ENCODE measurements around the gene SLC66A3. TPM values are rescaled to one million over a fixed set of nuclear protein-coding genes. Genes with fewer than 3 reads are reported as not detected.

Gene SLC66A3
- total RNA-seq, 1 experiment from 2014 or later = 29.7 TPM

GRCh38 chr2:11134349-11134748 lies 20.9 kb upstream of the SLC66A3 start:
- DNase-seq (ENCODE audit: low spot score) = no peak

- DNase-seq (ENCODE audit: low spot score) = no peak
Observed at GRCh38 chr2:11140492-11140891, 14.8 kb upstream of the SLC66A3 start.

DNA sequence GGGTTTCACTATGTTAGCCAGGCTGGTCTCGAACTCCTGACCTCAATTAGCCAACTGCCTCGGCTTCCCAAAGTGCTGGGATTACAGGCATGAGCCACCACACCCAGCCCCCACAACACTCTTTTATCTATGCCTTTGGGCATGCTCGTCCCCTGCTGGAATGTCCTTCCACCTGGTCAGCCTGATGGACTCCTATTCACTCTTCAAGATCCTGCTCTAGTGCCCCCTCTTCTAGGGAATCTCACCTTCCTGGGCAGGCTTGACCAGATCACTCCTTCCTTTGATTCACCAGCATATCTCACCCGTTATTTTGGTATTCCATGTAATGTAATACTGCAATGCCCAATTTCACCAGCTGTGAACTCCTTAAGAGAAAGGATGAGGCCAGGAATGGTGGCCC lies 13.9 kb upstream of the SLC66A3 start:
- DNase-seq (ENCODE audit: low spot score) = no peak

- DNase-seq (ENCODE audit: low spot score) = no peak
Observed at GRCh38 chr2:11142330-11142729, 12.9 kb upstream of the SLC66A3 start.

GRCh38 chr2:11142987-11143386 lies 12.3 kb upstream of the SLC66A3 start:
- no peak for DNase-seq (ENCODE audit: low spot score)

DNA sequence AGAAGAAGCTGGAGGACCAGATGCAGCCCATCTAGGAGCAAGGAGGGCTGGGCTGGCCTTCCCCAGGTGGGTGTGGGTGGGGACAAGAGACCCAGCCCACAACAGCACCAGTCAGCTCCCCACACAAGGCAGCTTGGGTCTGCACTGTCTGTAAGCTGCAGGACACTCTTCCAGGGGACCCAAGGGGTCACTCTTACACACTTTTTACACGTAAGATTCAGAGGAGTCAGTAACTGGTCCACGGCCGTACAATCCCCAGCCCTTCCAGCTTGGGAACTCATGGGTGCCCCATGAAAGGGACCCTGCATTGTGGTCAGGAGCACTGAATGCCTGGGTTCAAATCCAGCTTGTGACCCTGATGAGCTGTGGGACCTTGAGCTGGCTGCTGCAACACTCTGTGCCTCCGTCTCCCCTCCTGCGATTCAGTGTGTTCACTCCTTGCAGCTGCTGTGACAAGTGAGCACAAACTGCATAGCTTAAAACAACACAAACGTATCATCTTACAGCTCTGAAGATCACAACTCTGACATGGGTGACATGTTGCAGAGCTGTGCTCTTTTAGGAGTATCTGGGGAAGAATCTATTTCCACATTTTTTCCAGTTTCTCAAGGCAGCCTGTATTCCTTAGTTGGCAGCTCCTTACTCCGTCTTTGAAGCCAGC lies 11.1 kb upstream of the SLC66A3 start:
- DNase-seq (ENCODE audit: low spot score) = no peak

DNA sequence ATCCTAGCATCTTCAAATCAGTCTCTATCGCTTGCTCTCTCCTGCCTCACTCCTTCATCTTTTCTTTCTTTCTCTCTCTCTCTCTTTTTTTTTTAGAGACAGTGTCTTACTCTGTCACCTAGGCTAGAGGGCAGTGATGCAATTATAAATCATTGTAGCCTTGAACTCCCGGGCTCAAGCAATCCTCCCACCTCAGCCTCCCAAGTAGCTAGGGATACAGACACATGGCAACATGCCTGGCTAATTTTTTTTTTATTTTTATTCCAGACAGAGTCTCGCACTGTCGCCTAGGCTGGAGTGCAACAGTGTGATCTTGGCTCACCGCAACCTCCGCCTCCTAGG lies 10.6 kb upstream of the SLC66A3 start:
- no peak for DNase-seq (ENCODE audit: low spot score)

DNA sequence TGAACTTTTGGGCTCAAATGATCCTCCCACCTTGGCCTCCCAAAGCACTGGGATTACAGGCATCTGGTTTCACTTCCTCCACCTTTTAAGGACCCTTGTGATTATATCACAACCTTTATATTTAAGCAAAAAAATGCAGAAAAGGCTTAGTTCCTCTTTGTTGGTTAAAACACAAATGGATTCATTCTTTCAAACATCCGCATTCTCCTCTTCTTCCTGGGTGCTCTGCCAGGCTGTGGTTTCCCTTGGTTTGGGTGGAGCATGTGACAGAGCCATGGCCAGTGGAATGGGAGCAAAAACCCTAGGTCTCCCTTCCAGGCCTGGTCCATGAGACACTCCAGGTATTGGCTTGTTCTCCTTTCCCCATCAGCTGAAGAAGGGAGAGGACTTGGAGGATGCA lies 9.9 kb upstream of the SLC66A3 start:
- no peak for DNase-seq (ENCODE audit: low spot score)

- DNase-seq (ENCODE audit: low spot score) = no peak
Observed at GRCh38 chr2:11146076-11146475, 9.2 kb upstream of the SLC66A3 start.

DNA sequence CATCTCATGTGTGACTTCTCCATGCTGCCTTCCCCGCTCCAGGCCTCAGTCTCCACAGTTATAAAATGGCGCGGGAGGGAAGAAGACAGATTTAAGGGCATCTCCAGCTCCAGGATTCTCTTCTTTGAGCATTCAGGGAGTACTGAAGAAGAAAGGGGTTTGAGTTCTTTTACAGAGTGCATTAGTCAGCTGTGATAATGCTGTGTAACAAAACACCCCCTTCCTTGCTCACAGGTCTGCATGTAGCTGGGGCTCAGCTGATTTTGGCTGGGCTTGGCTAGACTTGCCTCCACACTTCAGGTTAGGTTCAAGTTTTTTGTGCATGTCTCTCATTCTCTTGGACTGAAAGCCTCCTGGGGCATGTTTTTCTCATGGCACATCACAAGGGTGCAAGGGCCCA lies 8.0 kb upstream of the SLC66A3 start:
- no peak for DNase-seq (ENCODE audit: low spot score)

DNA sequence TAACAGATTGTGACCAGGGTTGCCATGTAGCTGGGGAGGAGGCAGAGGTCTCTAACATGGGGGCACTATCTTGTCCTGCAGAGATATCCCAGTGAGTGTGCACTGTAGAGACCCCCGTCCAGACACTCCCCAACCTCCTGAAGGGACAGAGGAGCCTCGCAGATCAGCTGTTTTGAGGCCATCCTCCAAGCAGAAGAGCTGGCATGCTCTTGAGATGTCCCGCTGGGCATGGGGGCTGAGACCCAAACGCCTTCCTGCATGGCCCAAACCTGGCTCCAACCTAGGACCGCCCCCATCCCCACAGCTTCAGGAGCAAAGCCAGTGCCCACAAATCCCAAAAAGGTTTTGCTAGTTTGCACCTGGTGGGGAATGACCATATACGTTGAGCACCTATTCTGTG lies 2.7 kb upstream of the SLC66A3 start:
- no peak for DNase-seq (ENCODE audit: low spot score)

DNA sequence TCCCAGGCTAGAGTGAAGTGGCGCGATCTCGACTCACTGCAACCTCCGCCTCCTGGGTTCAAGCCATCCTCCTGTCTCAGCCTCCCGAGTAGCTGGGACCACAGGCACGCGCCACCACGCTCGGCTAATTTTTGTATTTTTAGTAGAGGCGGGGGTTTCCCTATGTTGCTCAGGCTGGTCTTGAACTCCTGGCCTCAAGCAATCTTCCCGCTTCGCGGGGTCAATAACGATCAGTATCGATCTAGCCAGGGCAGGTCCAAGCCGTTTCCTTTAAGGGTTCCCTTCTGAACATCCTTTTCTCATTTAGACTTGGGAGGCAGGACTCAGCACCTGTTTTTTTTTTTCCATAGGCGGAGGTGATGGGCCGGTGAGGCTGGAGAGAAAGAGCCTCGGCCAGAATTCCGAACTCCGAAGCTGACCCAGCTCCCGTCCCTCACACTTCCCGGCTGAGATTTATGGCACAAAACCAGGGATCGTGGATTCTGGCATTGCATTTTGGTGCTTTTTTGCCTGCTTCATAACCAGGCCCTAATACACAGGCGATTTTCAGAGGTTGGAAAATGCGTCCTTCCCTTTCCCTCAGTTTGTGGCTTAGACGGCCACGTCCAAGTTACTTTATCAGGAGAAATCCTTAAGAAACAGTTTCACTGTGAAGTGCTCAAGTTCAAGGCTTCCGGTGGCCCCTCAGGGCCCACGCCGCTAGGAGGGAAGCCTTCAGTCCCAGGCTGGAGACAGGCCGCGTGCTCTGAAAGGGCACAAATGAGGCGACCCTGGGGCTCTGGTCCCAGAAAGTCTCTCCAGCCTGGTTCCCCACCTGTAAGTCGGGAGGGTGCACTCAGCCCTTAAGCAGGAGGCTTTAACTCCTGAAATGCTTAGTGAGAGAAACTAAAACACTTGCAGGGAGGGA lies 998 bp upstream of the SLC66A3 start:
- DNase-seq (ENCODE audit: low spot score) = no peak

- DNase-seq (ENCODE audit: low spot score) = peak; percentile 95
Observed at GRCh38 chr2:11154923-11155380, 315 bp upstream of the SLC66A3 start.

- no peak for DNase-seq (ENCODE audit: low spot score)
Observed at GRCh38 chr2:11156396-11157075, 1.3 kb downstream of the SLC66A3 start.

DNA sequence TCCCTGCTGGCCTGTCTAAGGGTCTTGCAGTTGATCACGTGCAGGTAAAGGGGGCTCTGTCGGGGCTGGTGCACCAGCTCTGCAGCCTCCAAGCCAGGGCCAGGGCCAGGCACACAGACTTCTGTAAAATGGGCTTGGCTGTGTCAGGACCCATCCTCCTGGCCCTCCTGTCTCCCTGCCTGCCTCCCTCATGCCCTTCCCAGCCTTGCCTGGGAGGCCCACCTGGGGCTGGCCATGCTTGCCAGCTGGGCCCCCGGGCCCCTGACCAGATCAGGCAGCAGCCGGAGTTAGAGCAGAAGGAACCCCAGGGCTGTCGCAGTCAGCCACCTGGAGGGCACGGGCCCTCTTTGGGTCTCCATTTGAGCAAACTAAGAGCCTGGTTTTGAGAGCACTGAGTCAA lies 2.0 kb downstream of the SLC66A3 start:
- no peak for DNase-seq (ENCODE audit: low spot score)

- DNase-seq (ENCODE audit: low spot score) = no peak
Observed at GRCh38 chr2:11157731-11158130, 2.5 kb downstream of the SLC66A3 start.

DNA sequence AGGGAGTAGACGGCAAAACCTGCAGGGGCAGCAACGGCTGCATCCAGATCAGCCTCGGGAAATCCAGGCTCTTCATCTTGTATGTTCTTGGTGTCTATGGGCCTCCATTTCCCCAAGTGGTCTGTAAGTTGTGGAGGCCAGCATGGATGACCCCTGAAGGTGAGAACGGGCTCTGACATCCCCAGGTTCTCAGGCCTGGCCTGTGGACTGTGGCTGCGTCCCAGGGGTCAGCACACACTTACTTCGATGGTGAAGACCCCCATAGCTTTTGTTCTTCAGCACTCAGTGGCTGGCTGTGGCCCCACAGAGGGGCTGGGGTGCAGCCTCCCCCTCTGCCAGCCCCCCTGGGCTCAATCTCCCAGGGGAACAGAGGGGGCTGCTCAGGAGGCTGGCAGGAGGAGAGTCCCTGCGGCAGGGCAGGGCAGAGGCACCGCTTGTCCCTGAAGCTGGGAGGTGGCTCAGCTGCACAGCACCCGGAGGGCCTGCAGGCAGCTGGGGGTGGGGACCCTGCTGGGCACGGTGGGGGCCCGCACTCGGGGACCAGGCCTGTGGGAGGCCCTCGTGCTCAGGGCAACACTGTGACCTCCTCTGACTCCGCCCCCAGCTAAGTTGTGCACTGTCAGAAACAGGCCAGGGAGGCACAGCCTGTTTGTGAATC lies 3.8 kb downstream of the SLC66A3 start:
- no peak for DNase-seq (ENCODE audit: low spot score)

DNA sequence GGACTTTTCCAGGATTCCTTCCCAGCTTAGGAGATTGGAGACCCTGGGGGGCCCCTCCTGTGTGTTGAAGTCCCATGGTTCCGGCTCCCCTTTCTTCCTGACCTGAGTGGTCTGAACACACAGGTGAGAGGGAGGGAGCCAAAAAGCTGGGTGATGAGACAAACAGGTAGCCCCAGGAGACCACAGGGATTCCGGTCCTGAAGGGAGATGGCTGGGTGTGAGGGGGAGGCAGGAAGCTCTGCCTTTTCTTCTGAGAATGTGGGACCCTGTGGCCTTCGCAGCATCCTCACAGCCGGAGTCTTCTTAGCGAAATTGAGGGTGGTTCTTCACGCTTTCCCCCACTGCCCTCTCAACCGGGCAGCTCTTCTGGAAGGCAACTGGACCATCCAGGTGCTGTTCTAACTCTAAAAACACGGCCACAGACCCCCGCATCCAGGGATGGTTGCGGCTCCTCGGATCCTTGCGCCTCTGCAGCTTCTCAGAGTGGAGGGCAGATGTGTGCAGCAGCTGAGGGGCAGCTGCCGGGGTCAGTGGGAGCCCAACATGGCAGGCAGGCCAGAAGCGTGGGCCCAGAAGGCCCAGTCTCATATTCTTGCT lies 4.4 kb downstream of the SLC66A3 start:
- DNase-seq (ENCODE audit: low spot score) = no peak

DNA sequence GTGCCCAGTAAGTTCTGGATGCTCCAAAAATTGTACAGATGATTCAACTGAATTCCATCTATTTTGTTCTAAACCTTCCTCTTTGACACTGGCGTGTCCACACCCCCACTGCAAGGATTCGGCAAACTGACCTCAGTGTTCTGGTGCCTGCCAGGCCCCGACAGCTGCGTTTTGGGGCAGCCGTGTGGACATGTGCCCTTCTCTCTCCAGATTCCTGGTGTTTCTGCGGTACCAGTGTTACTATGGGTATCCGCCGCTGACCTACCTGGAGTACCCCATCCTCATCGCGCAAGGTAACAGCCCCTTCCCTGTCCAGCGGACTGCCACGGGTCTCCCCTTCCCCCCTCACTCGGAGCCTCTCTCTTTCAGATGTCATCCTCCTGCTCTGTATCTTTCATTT lies 5.0 kb downstream of the SLC66A3 start:
- DNase-seq (ENCODE audit: low spot score) = no peak

DNA sequence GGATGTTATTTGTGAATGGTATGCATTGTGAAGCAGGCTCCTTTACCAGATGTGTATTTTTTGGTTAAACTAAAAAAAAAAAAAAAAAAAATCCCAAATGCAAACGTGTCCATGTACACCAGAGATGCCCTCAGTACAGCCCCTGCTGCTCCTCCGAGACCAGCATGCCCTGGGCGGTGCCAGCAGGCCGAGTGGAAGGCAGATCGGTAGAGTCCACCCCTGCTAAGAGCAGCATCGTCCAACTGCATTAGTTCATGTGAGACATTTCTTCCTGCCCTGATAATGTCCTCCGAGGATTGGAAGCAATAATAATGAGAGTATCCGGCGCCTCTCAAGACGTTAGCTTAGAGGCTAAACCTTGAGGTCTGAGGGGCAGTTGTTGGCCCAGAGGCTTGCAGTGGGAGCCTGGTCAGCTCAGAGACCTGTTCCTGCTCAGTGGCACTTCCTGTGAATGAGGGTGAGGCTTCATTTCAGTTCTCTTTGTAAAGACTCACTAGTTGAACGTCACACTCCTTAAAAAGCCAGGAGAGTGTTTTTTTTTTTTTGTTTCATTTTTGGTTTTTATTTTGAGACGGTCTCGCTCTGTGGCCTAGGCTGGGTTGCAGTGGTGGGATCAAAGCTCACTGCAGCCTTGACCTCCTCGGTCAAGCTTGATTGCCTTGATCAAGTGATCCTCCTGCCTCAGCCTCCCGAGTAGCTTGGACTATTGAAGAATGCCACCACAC lies 5.6 kb downstream of the SLC66A3 start:
- no peak for DNase-seq (ENCODE audit: low spot score)

DNA sequence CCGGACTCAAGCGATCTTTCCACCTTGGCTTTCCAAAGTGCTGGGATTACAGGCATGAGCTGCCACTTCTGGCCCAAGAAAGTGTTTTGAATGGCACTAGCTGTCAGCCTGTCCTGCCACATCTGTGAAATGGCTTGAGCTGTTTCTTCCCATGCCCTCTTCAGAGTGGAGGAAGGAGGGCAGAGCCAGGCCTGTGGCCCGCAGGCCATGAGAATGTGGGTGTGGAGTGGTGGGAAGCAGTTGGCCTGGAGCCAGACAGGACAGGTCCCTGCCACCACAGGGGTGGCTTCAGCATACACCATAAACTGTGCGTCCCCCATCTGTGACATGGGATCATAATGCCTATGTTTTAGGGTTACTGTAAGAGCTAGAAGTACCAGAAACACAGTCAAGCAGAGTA lies 6.5 kb downstream of the SLC66A3 start:
- no peak for DNase-seq (ENCODE audit: low spot score)
